ENCODE data around the gene ALOX15.
"Not testable (repeated sequence)": the region's sequence is repeated elsewhere in the genome, so short reads cannot be mapped to it uniquely, and the experiment has no call there.

Gene ALOX15

GRCh38 chr17:4610162-4610561, 31.3 kb downstream of the ALOX15 start:
- no peak for DNase-seq (ENCODE audit: extremely low read depth, insufficient read length)
- TF ChIP-seq CTCF (IDR thresholded peaks at IDR 0.05; ENCODE audit: insufficient read depth, low read length, poor library complexity, severe bottlenecking): no peak
- H3K27me3 ChIP-seq (replicated peaks; ENCODE audit: control insufficient read depth, insufficient read depth, low read length): peaks cover 2% of the 10 kb centered on the region
- H3K36me3 ChIP-seq (ENCODE audit: control insufficient read depth, insufficient read depth, low read length): no peaks in the 10 kb centered on the region
- H3K4me3 ChIP-seq (replicated peaks; ENCODE audit: low read depth, low read length): no peak overlapping the region

- DNase-seq (ENCODE audit: extremely low read depth, insufficient read length): no peak
- no peak for TF ChIP-seq CTCF (IDR thresholded peaks at IDR 0.05; ENCODE audit: insufficient read depth, low read length, poor library complexity, severe bottlenecking)
- H3K27me3 ChIP-seq (replicated peaks; ENCODE audit: control insufficient read depth, insufficient read depth, low read length): peaks cover 2% of the 10 kb centered on the region
- no peak overlapping the region for H3K4me3 ChIP-seq (replicated peaks; ENCODE audit: low read depth, low read length)
- H3K36me3 ChIP-seq (ENCODE audit: control insufficient read depth, insufficient read depth, low read length): no peaks in the 10 kb centered on the region
Measured at GRCh38 chr17:4609761-4610160, 31.7 kb downstream of the ALOX15 start.

GRCh38 chr17:4607773-4608187, 33.7 kb downstream of the ALOX15 start:
- no peaks in the 10 kb centered on the region for H3K36me3 ChIP-seq (ENCODE audit: control insufficient read depth, insufficient read depth, low read length)
- TF ChIP-seq CTCF (IDR thresholded peaks at IDR 0.05; ENCODE audit: insufficient read depth, low read length, poor library complexity, severe bottlenecking): no peak
- no peak overlapping the region for H3K4me3 ChIP-seq (replicated peaks; ENCODE audit: low read depth, low read length)
- DNase-seq (ENCODE audit: extremely low read depth, insufficient read length): no peak
- peaks cover 2% of the 10 kb centered on the region for H3K27me3 ChIP-seq (replicated peaks; ENCODE audit: control insufficient read depth, insufficient read depth, low read length)

GRCh38 chr17:4607261-4607741, 34.2 kb downstream of the ALOX15 start:
- Histone ChIP-seq H3K4me3 (replicated peaks; ENCODE audit: low read depth, low read length) (no peak overlapping the region), H3K27me3 (replicated peaks; ENCODE audit: control insufficient read depth, insufficient read depth, low read length) (peaks cover 2% of the 10 kb centered on the region), H3K36me3 (ENCODE audit: control insufficient read depth, insufficient read depth, low read length) (no peaks in the 10 kb centered on the region)
- DNase-seq (ENCODE audit: extremely low read depth, insufficient read length): no peak
- TF ChIP-seq CTCF (IDR thresholded peaks at IDR 0.05; ENCODE audit: insufficient read depth, low read length, poor library complexity, severe bottlenecking): no peak

- no peak for DNase-seq (ENCODE audit: extremely low read depth, insufficient read length)
- Histone ChIP-seq H3K27me3 (replicated peaks; ENCODE audit: control insufficient read depth, insufficient read depth, low read length) (peaks cover 2% of the 10 kb centered on the region), H3K36me3 (ENCODE audit: control insufficient read depth, insufficient read depth, low read length) (no peaks in the 10 kb centered on the region), H3K4me3 (replicated peaks; ENCODE audit: low read depth, low read length) (no peak overlapping the region)
- TF ChIP-seq CTCF (IDR thresholded peaks at IDR 0.05; ENCODE audit: insufficient read depth, low read length, poor library complexity, severe bottlenecking): no peak
Measured at GRCh38 chr17:4605826-4606225, 35.7 kb downstream of the ALOX15 start.

- not testable (repeated sequence) for H3K27me3 ChIP-seq (replicated peaks; ENCODE audit: control insufficient read depth, insufficient read depth, low read length); H3K4me3 ChIP-seq (replicated peaks; ENCODE audit: low read depth, low read length); DNase-seq (ENCODE audit: extremely low read depth, insufficient read length); H3K36me3 ChIP-seq (ENCODE audit: control insufficient read depth, insufficient read depth, low read length)
Measured at GRCh38 chr17:4604736-4605135, 36.7 kb downstream of the ALOX15 start.
